Neuron (in vitro differentiated cells): ENCODE results near the gene CXorf58.
A peak's percentile ranks its signal among the peaks of the same experiment; 100 is the strongest.
"Not testable (repeated sequence)": the region's sequence is repeated elsewhere in the genome, so short reads cannot be mapped to it uniquely, and the experiment has no call there.

Experiments
- H2AFZ ChIP-seq: one replicate; pipeline ENCODE4 v1.6.1; 2013; ENCODE audit warnings: low read depth, mild to moderate bottlenecking, inconsistent platforms, low read length, moderate library complexity
- H3K27me3 ChIP-seq: one replicate; pipeline ENCODE4 v1.6.1; 2013; ENCODE audit warnings: low read length; ENCODE audit not compliant: insufficient read depth
- H3K36me3 ChIP-seq: one replicate; pipeline ENCODE4 v1.6.1; 2013; ENCODE audit warnings: low read length; ENCODE audit not compliant: insufficient read depth
- H3K4me1 ChIP-seq: one replicate; pipeline ENCODE4 v1.6.1; 2013; ENCODE audit warnings: low read length; ENCODE audit not compliant: insufficient read depth
- H3K4me3 ChIP-seq: 2 replicates; pipeline ENCODE4 v1.5.1; 2013; ENCODE audit warnings: mild to moderate bottlenecking, low read length, moderate library complexity
- H3K9me3 ChIP-seq: one replicate; pipeline ENCODE4 v1.6.1; 2013; ENCODE audit warnings: low read length

Gene CXorf58

DNA sequence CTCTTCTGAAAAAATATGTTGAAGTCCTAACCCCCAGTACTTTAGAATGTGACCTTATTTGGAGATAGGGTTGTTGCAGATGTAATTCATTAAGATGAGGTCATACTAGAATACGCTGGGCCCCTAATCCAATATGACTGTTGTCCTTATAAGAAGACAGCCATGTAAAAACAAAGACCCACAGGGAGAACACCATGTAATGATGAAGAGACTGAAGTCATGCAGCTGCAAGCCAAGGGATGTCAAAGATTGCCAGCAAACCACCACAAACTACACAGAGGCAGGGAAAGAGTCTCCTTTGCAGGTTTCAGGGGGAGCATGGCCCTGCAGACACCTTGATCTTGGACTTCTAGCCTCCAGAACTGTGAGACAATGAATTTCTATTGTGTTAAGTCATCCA, 37.4 kb downstream of the CXorf58 start:
- Histone ChIP-seq H3K36me3 (no peaks in the 10 kb centered on the region), H3K4me3 (no peak overlapping the region), H3K9me3 (no peaks in the 10 kb centered on the region), H3K27me3 (no peaks in the 10 kb centered on the region), H3K4me1 (no peaks in the 10 kb centered on the region), H2AFZ (no peak overlapping the region)

GRCh38 chrX:23952391-23952790, 44.6 kb downstream of the CXorf58 start:
- Histone ChIP-seq H2AFZ (peak overlapping the region; percentile 43), H3K36me3 (no peaks in the 10 kb centered on the region), H3K4me3 (no peak overlapping the region), H3K27me3 (no peaks in the 10 kb centered on the region), H3K4me1 (no peaks in the 10 kb centered on the region), H3K9me3 (no peaks in the 10 kb centered on the region)

DNA sequence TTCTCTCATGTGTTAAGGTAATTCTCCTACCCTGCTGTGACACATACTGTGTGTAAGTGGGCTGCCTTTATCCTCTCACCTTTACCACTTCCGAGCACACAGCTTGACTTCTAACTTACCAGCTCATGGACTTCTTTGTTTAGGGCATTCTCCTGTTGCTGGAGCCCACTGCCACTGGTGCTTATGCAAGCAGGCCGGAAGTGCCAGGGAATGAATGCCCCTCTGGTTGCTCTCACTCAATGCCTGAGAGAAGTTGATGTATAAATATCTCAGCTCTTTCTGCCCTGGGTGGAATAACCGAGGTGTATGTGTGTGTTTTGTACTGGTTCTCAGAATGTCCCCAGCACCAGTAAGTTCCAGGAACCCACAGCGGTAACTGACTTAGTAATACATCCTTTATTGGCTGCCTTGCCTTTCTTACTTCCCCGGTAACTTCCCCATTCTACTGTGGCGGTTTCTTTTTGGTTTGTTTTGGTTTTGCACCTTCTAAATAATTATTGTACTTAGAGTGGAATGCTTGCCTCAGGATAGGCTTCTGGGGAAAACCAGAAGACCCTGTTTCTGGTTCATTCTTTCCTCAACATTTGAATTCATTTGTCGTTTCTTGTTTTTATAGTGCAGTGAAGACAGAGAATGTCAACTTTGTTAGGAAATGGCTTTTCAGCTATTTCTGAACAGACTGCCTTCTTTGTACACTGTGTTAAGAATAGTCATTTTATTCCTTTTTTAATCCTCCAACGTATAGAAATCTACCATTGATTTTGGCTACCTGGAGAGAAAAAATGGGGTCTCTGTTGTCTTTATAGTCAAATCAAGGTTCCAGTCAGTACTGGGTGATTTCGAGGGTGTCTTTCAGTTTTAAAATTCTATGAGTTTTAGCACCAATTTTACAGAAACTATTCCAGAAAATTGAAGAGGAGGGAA, 45.4 kb downstream of the CXorf58 start:
- Histone ChIP-seq H3K36me3 (no peaks in the 10 kb centered on the region), H3K27me3 (no peaks in the 10 kb centered on the region), H3K4me3 (no peak overlapping the region), H3K4me1 (no peaks in the 10 kb centered on the region), H3K9me3 (no peaks in the 10 kb centered on the region), H2AFZ (peak overlapping the region; percentile 43)

DNA sequence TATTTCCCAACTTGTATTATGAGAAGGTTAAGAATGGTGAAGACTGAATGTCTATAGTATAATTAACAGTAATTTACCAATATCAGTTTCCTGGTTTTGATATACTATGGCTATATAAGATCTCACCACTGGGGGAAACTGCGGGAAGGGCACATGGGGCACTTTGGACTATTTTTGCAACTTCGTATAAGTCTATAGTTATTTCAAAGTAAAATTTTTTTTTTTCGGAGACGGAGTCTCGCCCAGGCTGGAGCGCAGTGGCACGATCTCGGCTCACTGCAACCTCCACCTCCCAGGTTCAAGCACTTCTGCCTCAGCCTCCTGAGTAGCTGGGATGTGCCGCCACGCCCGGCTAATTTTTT, 46.1 kb downstream of the CXorf58 start:
- no peaks in the 10 kb centered on the region for H3K36me3 ChIP-seq
- H3K9me3 ChIP-seq, result no peaks in the 10 kb centered on the region
- H3K4me3 ChIP-seq, result no peak overlapping the region
- H3K27me3 ChIP-seq, result no peaks in the 10 kb centered on the region
- no peaks in the 10 kb centered on the region for H3K4me1 ChIP-seq
- no peak overlapping the region for H2AFZ ChIP-seq

DNA sequence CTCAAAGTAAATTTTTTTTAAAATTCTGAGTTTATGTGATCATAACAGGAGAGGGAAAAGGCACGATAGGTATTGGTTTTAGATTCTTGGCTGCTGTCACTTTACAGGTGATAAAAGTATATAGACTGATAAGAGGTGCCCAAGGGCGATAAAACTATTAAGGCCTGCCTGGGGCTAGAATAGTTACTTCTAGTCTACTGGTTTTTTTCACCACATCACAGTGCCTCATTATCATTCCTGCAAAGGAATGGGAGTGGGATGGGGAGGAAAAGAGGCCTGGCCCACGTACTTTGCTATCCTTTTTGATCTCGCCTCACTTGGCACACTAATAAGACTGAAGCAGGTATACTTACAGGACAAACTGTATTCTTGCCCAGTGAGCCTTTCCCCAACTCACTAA, 46.6 kb downstream of the CXorf58 start:
- no peaks in the 10 kb centered on the region for H3K27me3 ChIP-seq
- H3K4me1 ChIP-seq, result no peaks in the 10 kb centered on the region
- H2AFZ ChIP-seq, result no peak overlapping the region
- no peak overlapping the region for H3K4me3 ChIP-seq
- no peaks in the 10 kb centered on the region for H3K36me3 ChIP-seq
- H3K9me3 ChIP-seq, result no peaks in the 10 kb centered on the region

GRCh38 chrX:23959781-23960180, 52.0 kb downstream of the CXorf58 start:
- H3K4me3 ChIP-seq, result no peak overlapping the region
- H3K27me3 ChIP-seq, result no peaks in the 10 kb centered on the region
- H3K4me1 ChIP-seq, result no peaks in the 10 kb centered on the region
- H3K9me3 ChIP-seq, result no peaks in the 10 kb centered on the region
- no peaks in the 10 kb centered on the region for H3K36me3 ChIP-seq
- no peak overlapping the region for H2AFZ ChIP-seq

- H3K27me3 ChIP-seq, result no peaks in the 10 kb centered on the region
These were observed 56.4 kb downstream of the CXorf58 start for GRCh38 chrX:23964191-23964590.

DNA sequence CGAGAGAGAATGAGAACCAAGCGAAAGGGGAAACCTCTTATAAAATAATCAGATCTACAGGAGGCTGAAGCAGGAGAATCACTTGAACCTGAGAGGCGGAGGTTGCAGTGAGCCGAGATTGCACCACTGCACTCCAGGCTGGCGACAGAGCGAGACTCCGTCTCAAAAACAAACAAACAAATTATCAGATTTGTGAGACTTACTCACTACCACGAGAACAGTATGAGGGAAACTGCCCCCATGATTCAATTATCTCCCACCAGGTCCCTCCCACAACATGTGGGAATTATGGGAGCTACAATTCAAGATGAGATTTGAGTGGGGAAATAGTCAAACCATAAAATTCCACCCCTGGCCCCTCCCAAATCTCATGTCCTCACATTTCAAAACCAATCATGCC, 57.8 kb downstream of the CXorf58 start:
- not testable (repeated sequence) for H3K4me3 ChIP-seq, H3K9me3 ChIP-seq, H3K36me3 ChIP-seq, H3K4me1 ChIP-seq, H2AFZ ChIP-seq, H3K27me3 ChIP-seq

More at GRCh38 chrX:23964191-23964590, 56.4 kb downstream of the CXorf58 start:
- Histone ChIP-seq H3K4me3 (no peak overlapping the region), H3K4me1 (no peaks in the 10 kb centered on the region), H3K36me3 (no peaks in the 10 kb centered on the region), H2AFZ (no peak overlapping the region), H3K9me3 (no peaks in the 10 kb centered on the region)

GRCh38 chrX:23978491-23978890, 70.7 kb downstream of the CXorf58 start:
- no peaks in the 10 kb centered on the region for H3K9me3 ChIP-seq
- H3K4me1 ChIP-seq, result no peaks in the 10 kb centered on the region
- no peak overlapping the region for H2AFZ ChIP-seq
- H3K4me3 ChIP-seq, result no peak overlapping the region
- no peaks in the 10 kb centered on the region for H3K27me3 ChIP-seq
- H3K36me3 ChIP-seq, result no peaks in the 10 kb centered on the region

DNA sequence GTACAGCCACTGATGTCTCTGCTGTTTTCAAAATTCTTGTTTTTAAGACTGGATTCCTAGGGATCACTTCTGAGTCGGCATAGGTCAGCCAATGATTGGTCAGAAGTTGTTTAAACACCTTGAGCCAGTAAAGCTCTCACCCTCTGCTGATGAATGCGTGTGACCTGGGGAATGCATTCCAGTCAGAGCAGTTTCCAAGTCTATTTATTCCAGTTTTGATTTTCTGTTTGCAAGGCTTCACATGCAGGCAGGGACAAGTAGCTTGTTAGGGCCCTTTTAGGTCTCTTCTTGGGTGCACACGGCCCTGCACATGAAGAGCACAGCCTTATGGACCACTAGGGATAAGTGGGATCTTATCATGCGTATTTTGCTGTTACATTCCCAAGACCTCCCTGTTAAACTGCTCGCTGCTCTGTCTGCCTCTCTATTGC, 72.2 kb downstream of the CXorf58 start:
- Histone ChIP-seq H3K4me1 (no peaks in the 10 kb centered on the region), H3K36me3 (peaks cover 4% of the 10 kb centered on the region), H3K27me3 (no peaks in the 10 kb centered on the region), H2AFZ (no peak overlapping the region), H3K4me3 (no peak overlapping the region), H3K9me3 (no peaks in the 10 kb centered on the region)

DNA sequence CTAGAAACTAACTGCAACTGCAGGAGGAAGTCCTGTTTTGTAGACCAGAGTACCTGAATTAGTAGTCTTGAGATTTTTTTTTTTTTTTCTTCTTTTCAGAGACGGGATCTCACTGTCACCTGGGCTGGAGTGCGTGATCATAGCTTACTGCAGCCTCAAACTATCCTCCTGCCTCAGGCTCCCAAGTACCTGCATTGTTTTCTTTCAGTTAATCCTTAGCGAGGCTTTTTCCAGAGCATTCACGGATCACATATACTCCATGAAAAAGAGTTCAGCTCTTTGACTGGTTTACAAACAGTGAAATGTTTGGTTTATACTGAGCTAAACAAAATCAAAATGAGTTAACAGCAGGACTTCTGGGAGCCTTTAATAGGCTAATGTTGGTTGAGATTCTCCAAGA, 73.4 kb downstream of the CXorf58 start:
- Histone ChIP-seq H2AFZ (no peak overlapping the region), H3K27me3 (no peaks in the 10 kb centered on the region), H3K36me3 (peaks cover 5% of the 10 kb centered on the region), H3K4me3 (no peak overlapping the region), H3K4me1 (no peaks in the 10 kb centered on the region), H3K9me3 (no peaks in the 10 kb centered on the region)

DNA sequence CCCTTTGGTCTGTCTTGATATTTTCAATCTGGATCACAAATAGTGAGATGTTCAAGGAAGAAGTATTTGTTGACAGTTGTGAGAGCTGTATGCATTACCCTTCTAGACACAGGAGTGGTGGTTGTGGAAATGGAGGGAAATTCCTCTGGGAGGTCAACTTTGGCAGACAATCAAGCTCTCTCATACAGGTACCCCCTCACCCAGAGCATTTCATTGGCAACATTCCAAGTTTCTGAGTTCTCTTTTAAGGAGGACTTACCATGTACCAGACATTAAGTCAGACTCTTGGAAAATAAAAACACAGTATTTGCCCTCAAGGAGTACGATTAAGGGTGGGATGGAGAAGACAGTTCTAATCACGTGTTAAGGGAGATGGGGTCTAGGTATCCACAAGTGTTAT, 73.9 kb downstream of the CXorf58 start:
- Histone ChIP-seq H3K9me3 (no peaks in the 10 kb centered on the region), H3K4me1 (no peaks in the 10 kb centered on the region), H3K27me3 (no peaks in the 10 kb centered on the region), H3K4me3 (no peak overlapping the region), H3K36me3 (peaks cover 6% of the 10 kb centered on the region), H2AFZ (no peak overlapping the region)

DNA sequence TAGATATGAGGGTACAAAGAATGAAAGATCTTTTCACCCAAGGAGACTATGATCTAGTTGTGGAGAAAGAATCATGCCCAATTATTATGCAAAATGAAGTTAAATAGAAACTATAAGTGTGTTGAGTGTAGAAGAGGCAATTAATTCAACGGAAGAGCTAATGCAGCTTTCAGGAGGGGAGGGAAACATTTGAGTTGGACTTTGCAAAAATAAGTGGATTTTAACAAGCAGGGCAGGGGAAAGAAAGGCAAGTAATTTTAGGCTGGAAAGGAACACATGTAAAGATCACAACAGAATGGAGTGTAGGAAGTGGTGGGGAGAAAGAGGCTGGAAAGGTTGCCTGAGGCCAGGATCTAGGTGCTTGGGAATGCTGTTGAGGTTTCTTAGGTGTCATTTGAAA, 75.1 kb downstream of the CXorf58 start:
- no peaks in the 10 kb centered on the region for H3K4me1 ChIP-seq
- no peak overlapping the region for H3K4me3 ChIP-seq
- peaks cover 9% of the 10 kb centered on the region for H3K36me3 ChIP-seq
- H3K9me3 ChIP-seq, result no peaks in the 10 kb centered on the region
- H3K27me3 ChIP-seq, result no peaks in the 10 kb centered on the region
- H2AFZ ChIP-seq, result no peak overlapping the region
